Sigmoid colon (tissue), 7 donors: ENCODE data around the gene RRAD. TPM values are rescaled to one million over a fixed set of nuclear protein-coding genes. Genes with fewer than 3 reads are reported as not detected.

Experiments
- DNase-seq: peaks from one replicate; pipeline ENCODE4 v3.0.0-alpha.2; 2019
- H3K27ac ChIP-seq, 4 donors: fragments of 200-600 bp; sonication (generic); one replicate each; pipeline ENCODE4 v1.5.1; 2016 to 2019; ENCODE audit warnings: mild to moderate bottlenecking in 1 of 4
- H3K27me3 ChIP-seq, 3 donors: fragments of 200-600 bp; sonication (generic); one replicate each; pipeline ENCODE4 v1.5.1; 2019; ENCODE audit warnings: mild to moderate bottlenecking in 1 of 3
- H3K36me3 ChIP-seq, 4 donors: fragments of 200-600 bp; sonication (generic); one replicate each; pipeline ENCODE4 v1.5.1; 2016 to 2019
- H3K4me1 ChIP-seq, 4 donors: fragments of 200-600 bp; sonication (generic); one replicate each; pipeline ENCODE4 v1.5.1; 2017 to 2019
- H3K4me3 ChIP-seq, 4 donors: fragments of 200-600 bp; sonication (generic); one replicate each; pipeline ENCODE4 v1.5.1; 2017 to 2019; ENCODE audit warnings: mild to moderate bottlenecking in 2 of 4, moderate library complexity in 1 of 4
- H3K9me3 ChIP-seq, 4 donors: fragments of 200-600 bp in 3 of 4; sonication (generic) in 3 of 4; one replicate each; pipeline versions ENCODE4 v1.5.1 to v1.6.1; 2013 to 2019
- EP300 ChIP-seq, 4 donors: sonication (generic); formaldehyde crosslinking; IDR thresholded peaks; one replicate each; pipeline ENCODE4 v1.6.1; 2017; ENCODE audit warnings: antibody characterized with exemption in 4 of 4
- POLR2A ChIP-seq, 2 donors: fragments of 450-650 bp; IDR thresholded peaks; one replicate each; pipeline ENCODE4 v1.6.1; 2016; ENCODE audit warnings: antibody characterized with exemption in 2 of 2, mild to moderate bottlenecking in 2 of 2, moderate library complexity in 2 of 2
- POLR2AphosphoS5 ChIP-seq, 4 donors: sonication (generic); formaldehyde crosslinking; IDR thresholded peaks; one replicate each; pipeline ENCODE4 v1.6.1; 2017; ENCODE audit warnings: antibody characterized with exemption in 4 of 4
- WGBS, 2 donors: extraction: QIAGEN DNeasy Blood & Tissue Kit; methylation state at CpG; one replicate each; pipeline ENCODE4 v1.1.7; 2013; 5-methylcytosine and 5-hydroxymethylcytosine counted together
- intact Hi-C: fragments of 100-400 bp; cut with DNase I; formaldehyde crosslinking; loops from one replicate; pipeline ENCODE4 v1.15.1; 2023
- polyA plus RNA-seq, 3 donors: library from polyadenylated mRNA; stranded (reverse); fragments of 200-250 nt; gene quantifications; one replicate each; pipeline ENCODE4 v1.2.3, GENCODE V29; 2013
- total RNA-seq, 4 donors: library from RNA; depleted of rRNA; stranded (reverse); fragments of >200 nt; gene quantifications; one replicate each; pipeline ENCODE4 v1.1.0, GENCODE V29; 2016
- TF ChIP-seq, protein P1 (sequence below), 4 experiments: fragments of 450-650 bp in 3 of 4; fragments of 200-600 bp in 1 of 4; IDR thresholded peaks; one replicate each; pipeline ENCODE4 v1.5.1; 2016 to 2019; ENCODE audit warnings: antibody characterized with exemption in 4 of 4, mild to moderate bottlenecking in 3 of 4, moderate library complexity in 2 of 4
- donor health status: healthy with polysubstance abuse.
- donor health status: Bipolar disorder and iron deficiency.
- donor health status: healthy.

RRAD gene
- total and polyA plus RNA-seq, 7 donors, result 1.2 to 31.2 (median 10.9) TPM

DNA sequence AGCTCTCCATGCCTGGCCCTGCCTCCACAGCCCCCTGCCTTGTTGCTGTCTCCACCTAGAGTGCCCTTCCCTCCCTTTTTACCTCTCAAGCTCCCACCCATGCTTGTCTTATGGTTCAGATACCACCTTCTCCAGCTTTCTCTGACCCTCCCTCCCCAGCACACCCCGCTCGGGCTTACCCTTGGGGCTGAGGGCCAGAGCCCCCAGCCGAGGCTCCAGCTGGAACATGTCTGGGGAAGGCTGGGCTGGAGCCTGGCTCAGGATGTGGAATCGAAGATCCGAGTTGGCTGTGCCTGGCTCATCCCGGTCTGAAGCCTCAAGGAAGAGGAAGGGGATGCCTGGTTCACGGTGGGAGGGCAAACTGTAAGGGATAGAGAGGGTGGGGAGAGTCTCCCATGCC is 10.3 kb downstream of the RRAD start:
- no peaks in the 10 kb centered on the region for H3K36me3 ChIP-seq
- WGBS, 2 donors, result 68 to 81% methylated on average over 7 of the region's 7 CpGs
- H3K9me3 ChIP-seq, result no peaks in the 10 kb centered on the region
- TF ChIP-seq POLR2AphosphoS5 (IDR thresholded peaks at IDR 0.05) (no peak), POLR2A (IDR thresholded peaks at IDR 0.05) (no peak), EP300 (IDR thresholded peaks at IDR 0.05) (no peak)
- TF ChIP-seq, protein P1, sequence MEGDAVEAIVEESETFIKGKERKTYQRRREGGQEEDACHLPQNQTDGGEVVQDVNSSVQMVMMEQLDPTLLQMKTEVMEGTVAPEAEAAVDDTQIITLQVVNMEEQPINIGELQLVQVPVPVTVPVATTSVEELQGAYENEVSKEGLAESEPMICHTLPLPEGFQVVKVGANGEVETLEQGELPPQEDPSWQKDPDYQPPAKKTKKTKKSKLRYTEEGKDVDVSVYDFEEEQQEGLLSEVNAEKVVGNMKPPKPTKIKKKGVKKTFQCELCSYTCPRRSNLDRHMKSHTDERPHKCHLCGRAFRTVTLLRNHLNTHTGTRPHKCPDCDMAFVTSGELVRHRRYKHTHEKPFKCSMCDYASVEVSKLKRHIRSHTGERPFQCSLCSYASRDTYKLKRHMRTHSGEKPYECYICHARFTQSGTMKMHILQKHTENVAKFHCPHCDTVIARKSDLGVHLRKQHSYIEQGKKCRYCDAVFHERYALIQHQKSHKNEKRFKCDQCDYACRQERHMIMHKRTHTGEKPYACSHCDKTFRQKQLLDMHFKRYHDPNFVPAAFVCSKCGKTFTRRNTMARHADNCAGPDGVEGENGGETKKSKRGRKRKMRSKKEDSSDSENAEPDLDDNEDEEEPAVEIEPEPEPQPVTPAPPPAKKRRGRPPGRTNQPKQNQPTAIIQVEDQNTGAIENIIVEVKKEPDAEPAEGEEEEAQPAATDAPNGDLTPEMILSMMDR (IDR thresholded peaks at IDR 0.05), result no peak
- H3K27me3 ChIP-seq, result no peaks in the 10 kb centered on the region
- H3K27ac ChIP-seq, result no peak overlapping the region
- H3K4me3 ChIP-seq, result no peak overlapping the region
- DNase-seq, result no peak
- H3K4me1 ChIP-seq, result peaks cover 0 to 8% (median under 1%) of the 10 kb centered on the region in 4 donors
- intact Hi-C loops, result no loop called here

DNA sequence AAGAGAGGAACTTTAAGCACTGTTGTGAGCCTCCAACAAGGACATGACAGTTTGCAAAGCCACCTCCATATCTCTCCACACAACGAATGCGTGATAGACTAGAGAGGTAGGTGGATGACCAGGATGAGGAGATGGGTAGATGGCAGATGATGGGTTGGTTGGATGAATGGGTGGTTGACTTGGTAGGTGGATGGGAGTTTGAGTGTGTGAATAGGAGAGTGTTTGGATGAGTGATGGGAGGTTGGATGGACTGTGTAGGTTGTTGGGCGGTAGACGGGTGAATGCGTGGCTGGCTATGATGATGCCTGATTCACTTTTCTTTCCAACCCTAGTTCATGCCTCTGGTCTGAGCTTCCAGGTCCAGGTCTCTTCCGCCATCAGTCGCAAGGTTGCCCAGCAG is 10.8 kb downstream of the RRAD start:
- no peak for DNase-seq
- no peaks in the 10 kb centered on the region for H3K9me3 ChIP-seq
- no peak overlapping the region for H3K4me3 ChIP-seq
- H3K4me1 ChIP-seq, result peaks cover 0 to 3% (median 0%) of the 10 kb centered on the region in 4 donors
- H3K36me3 ChIP-seq, result no peaks in the 10 kb centered on the region
- intact Hi-C loops, result no loop called here
- no peak overlapping the region for H3K27ac ChIP-seq
- no peaks in the 10 kb centered on the region for H3K27me3 ChIP-seq
- TF ChIP-seq POLR2A (IDR thresholded peaks at IDR 0.05) (no peak), POLR2AphosphoS5 (IDR thresholded peaks at IDR 0.05) (no peak), EP300 (IDR thresholded peaks at IDR 0.05) (no peak)
- TF ChIP-seq, protein P1 (IDR thresholded peaks at IDR 0.05), result no peak
- WGBS, 2 donors, result 97 to 98% methylated on average over 7 of the region's 7 CpGs

DNA sequence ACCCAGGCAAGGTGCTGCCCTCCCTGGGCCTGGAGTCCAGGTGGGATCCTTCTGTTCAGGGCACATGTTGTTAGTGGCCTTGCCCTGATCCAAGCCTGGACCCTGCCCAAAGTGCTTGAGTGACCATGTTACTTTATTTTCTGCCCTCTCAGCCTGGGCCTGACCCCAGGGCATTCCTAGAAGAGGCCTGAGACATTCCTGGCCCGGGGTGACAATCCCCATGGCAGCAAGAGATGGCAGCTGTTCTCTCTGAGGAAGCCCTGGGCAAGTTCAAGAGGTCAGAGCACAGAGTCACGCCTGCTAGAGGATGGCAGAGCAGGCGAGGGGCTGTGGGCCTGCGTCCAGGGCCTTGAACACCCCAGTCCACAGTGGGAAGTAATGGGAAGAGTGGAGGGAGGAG is 11.6 kb downstream of the RRAD start:
- 72 to 88% methylated on average over 4 of the region's 4 CpGs for WGBS, 2 donors
- no peak overlapping the region for H3K4me3 ChIP-seq
- no peaks in the 10 kb centered on the region for H3K36me3 ChIP-seq
- no peaks in the 10 kb centered on the region for H3K27me3 ChIP-seq
- H3K9me3 ChIP-seq, result no peaks in the 10 kb centered on the region
- H3K4me1 ChIP-seq, result no peaks in the 10 kb centered on the region
- H3K27ac ChIP-seq, result no peak overlapping the region
- TF ChIP-seq POLR2AphosphoS5 (IDR thresholded peaks at IDR 0.05) (no peak), EP300 (IDR thresholded peaks at IDR 0.05) (no peak), POLR2A (IDR thresholded peaks at IDR 0.05) (no peak)
- TF ChIP-seq, protein P1 (IDR thresholded peaks at IDR 0.05), result no peak
- intact Hi-C loops, result no loop called here
- no peak for DNase-seq

DNA sequence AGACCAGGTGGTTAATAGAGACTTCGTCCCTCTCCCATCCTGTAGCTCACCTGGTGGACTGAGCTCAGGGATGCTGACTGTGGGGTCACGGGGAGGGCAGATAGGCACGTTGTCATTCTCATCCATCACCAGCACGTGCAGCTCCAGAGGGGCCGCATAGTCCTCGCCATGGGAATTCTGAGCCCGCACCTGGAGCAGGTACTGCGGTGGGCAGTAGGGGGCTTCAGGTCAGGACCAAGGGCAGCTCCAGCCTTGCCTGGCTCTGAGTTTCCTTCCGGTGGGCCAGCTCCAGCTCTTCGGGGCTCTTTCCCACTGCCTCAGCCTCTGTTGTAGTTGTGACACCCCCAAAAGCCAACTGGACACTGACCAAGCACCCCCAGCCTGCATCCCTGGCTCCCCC is 12.3 kb downstream of the RRAD start:
- no peak overlapping the region for H3K27ac ChIP-seq
- no peaks in the 10 kb centered on the region for H3K27me3 ChIP-seq
- TF ChIP-seq, protein P1 (IDR thresholded peaks at IDR 0.05), result no peak
- TF ChIP-seq POLR2AphosphoS5 (IDR thresholded peaks at IDR 0.05), result no peak
- no peak for TF ChIP-seq POLR2A (IDR thresholded peaks at IDR 0.05)
- H3K4me1 ChIP-seq, result no peaks in the 10 kb centered on the region
- no peaks in the 10 kb centered on the region for H3K36me3 ChIP-seq
- DNase-seq, result no peak
- intact Hi-C loops, result no loop called here
- 57 to 79% methylated on average over 10 of the region's 10 CpGs for WGBS, 2 donors
- H3K4me3 ChIP-seq, result no peak overlapping the region
- no peaks in the 10 kb centered on the region for H3K9me3 ChIP-seq

DNA sequence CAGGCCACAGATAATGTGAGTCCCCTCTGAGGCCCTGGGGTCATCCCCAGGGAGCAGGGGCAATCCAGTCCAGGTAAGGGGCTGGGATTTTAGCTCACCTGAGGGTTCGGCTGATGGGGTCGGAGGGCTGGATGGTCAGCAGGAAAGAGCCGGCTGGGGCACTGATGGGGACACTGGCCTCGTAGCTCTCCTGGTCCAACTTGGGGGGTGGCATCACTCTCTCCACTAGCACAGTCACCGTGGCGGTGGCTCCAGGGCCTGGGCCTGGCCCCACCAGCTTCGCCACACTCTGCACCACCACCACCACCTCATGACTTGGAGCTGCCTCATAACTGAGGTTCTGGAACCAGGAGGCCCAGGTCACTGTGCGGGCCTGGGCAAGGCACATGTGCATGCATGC is 13.5 kb downstream of the RRAD start:
- no peaks in the 10 kb centered on the region for H3K9me3 ChIP-seq
- no peak overlapping the region for H3K4me3 ChIP-seq
- no peak for DNase-seq
- H3K27me3 ChIP-seq, result no peaks in the 10 kb centered on the region
- H3K4me1 ChIP-seq, result no peaks in the 10 kb centered on the region
- WGBS, 2 donors, result 93 to 96% methylated on average over 8 of the region's 8 CpGs
- no peak overlapping the region for H3K27ac ChIP-seq
- no peak for TF ChIP-seq POLR2AphosphoS5 (IDR thresholded peaks at IDR 0.05)
- H3K36me3 ChIP-seq, result no peaks in the 10 kb centered on the region
- intact Hi-C loops, result no loop called here
